PC-9 (cell line): ENCODE data around the gene XRCC3.

Experiments
- CTCF ChIP-seq: fragments of 200-600 bp; sonication (generic); conservative IDR thresholded peaks from 2 replicates; pipeline ENCODE4 v1.6.1; 2017; ENCODE audit warnings: mixed run types, antibody characterized with exemption, mild to moderate bottlenecking, moderate library complexity
- EZH2 ChIP-seq: fragments of 200-600 bp; sonication (generic); IDR thresholded peaks from 2 replicates; pipeline ENCODE4 v1.8.0; 2017; ENCODE audit warnings: antibody characterized with exemption, low read depth

GRCh38 chr14:103699261-103699661, 16.0 kb downstream of the XRCC3 start:
- TF ChIP-seq CTCF (no peak), EZH2 (no peak)
